Tibial nerve (tissue), 4 donors: ENCODE results near the gene CAMK2G. TPM values are rescaled to one million over a fixed set of nuclear protein-coding genes. Genes with fewer than 3 reads are reported as not detected.

ENCODE experiments used
- DNase-seq, 2 donors: peaks; one replicate each; pipeline ENCODE4 v3.0.0-alpha.2; 2019; ENCODE audit warnings: low spot score in 2 of 2
- H3K27ac ChIP-seq, 4 donors: fragments of 200-600 bp; sonication (generic) in 3 of 4; one replicate each; pipeline ENCODE4 v1.5.1; 2017 to 2019; ENCODE audit warnings: mild to moderate bottlenecking in 1 of 4
- H3K27me3 ChIP-seq, 2 donors: fragments of 200-600 bp; sonication (generic) in 1 of 2; one replicate each; pipeline versions ENCODE4 v1.5.1 to v1.6.0; 2017 to 2019
- H3K36me3 ChIP-seq, 3 donors: fragments of 200-600 bp; sonication (generic); one replicate each; pipeline ENCODE4 v1.5.1; 2018 to 2019
- H3K4me1 ChIP-seq, 4 donors: fragments of 200-600 bp; sonication (generic) in 3 of 4; one replicate each; pipeline ENCODE4 v1.5.1; 2017 to 2019
- H3K4me3 ChIP-seq, 4 donors: fragments of 200-600 bp; sonication (generic) in 3 of 4; one replicate each; pipeline ENCODE4 v1.5.1; 2017 to 2019; ENCODE audit warnings: mild to moderate bottlenecking in 1 of 4, moderate library complexity in 1 of 4
- H3K9me3 ChIP-seq, 4 donors: fragments of 200-600 bp; sonication (generic) in 3 of 4; one replicate each; pipeline ENCODE4 v1.5.1; 2017 to 2019
- CTCF ChIP-seq, 5 experiments: fragments of 200-600 bp in 3 of 5; fragments of 450-650 bp in 2 of 5; sonication (generic) in 3 of 5; IDR thresholded peaks; one replicate each; pipeline ENCODE4 v1.5.1; 2016 to 2019; ENCODE audit warnings: antibody characterized with exemption in 5 of 5, mild to moderate bottlenecking in 3 of 5, moderate library complexity in 2 of 5
- EP300 ChIP-seq, 2 donors: sonication (generic); formaldehyde crosslinking; IDR thresholded peaks; one replicate each; pipeline ENCODE4 v1.6.1; 2017; ENCODE audit warnings: antibody characterized with exemption in 2 of 2, mild to moderate bottlenecking in 1 of 2
- POLR2A ChIP-seq, 2 donors: fragments of 450-650 bp; IDR thresholded peaks; one replicate each; pipeline ENCODE4 v1.6.1; 2017; ENCODE audit warnings: antibody characterized with exemption in 2 of 2, mild to moderate bottlenecking in 2 of 2, moderate library complexity in 2 of 2
- WGBS, 2 donors: methylation state at CpG; one replicate each; pipeline ENCODE4 v1.1.5; 2018; 5-methylcytosine and 5-hydroxymethylcytosine counted together
- small RNA-seq: library from RNA; depleted of rRNA; stranded (forward); fragments of <200 nt; gene quantifications from one replicate; pipeline ENCODE3, GENCODE V24; 2016
- total RNA-seq, 4 donors: library from RNA; depleted of rRNA; stranded (reverse); fragments of >200 nt; gene quantifications; one replicate each; pipeline ENCODE4 v1.1.0, GENCODE V29; 2016

The CAMK2G gene
- total RNA-seq, 4 donors from 2014 or later, result 26.4 to 43.5 (median 35.1) TPM

DNA sequence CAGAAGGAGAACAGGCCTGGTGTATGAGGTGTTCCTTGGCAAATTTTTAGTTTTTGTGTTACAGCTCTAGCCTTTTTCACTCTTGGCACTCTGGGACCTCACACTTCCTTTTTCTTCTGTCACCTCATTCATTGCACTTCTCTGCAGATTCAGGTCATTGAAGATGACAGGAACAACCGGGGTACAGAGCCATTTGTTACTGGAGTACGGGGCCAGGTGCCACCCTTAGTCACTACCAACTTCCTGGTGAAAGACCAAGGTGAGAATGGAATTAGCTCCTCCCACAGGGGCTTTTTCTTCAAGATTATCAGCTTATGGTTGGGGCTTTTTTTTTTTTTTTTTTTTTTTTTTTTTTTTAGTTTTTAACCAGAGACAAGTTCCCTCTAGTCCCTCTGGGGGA lies 111.0 kb downstream of the CAMK2G start:
- Histone ChIP-seq H3K27me3 (no peaks in the 10 kb centered on the region), H3K36me3 (peaks cover 5 to 95% (median 58%) of the 10 kb centered on the region in 3 donors), H3K4me1 (no peaks in the 10 kb centered on the region), H3K27ac (no peak overlapping the region), H3K4me3 (no peak overlapping the region), H3K9me3 (no peaks in the 10 kb centered on the region)
- no peak for TF ChIP-seq EP300 (IDR thresholded peaks at IDR 0.05)
- no peak for TF ChIP-seq CTCF (IDR thresholded peaks at IDR 0.05)
- no peak for TF ChIP-seq POLR2A (IDR thresholded peaks at IDR 0.05)
- DNase-seq, result no peak
- WGBS, 2 donors, result 88 to 90% methylated on average over 2 of the region's 2 CpGs

DNA sequence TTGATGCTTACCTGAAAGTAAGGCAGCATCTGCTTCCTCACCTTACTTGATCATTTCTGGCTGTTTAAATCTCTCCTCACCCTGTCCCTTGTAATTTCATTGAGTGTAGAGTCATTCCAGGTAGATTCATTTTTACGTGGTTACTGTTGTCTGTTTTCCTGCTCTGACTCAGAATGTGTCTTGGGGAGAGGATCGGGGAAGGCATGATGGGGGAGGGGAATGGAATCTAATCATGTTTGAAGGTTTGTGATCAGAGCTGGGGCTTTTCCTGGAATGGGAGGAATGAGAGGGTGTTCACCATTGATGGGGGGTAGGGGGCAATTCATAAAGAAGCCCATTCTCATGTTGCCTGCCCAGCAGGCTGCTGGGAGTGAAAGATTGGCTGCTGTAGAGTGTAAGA lies 111.4 kb downstream of the CAMK2G start:
- H3K36me3 ChIP-seq, result peaks cover 4 to 90% (median 58%) of the 10 kb centered on the region in 3 donors

More for the DNA sequence above, 111.4 kb downstream of the CAMK2G start:
- no peaks in the 10 kb centered on the region for H3K9me3 ChIP-seq
- H3K4me3 ChIP-seq, result no peak overlapping the region
- no peak for DNase-seq
- no peaks in the 10 kb centered on the region for H3K27me3 ChIP-seq
- H3K4me1 ChIP-seq, result no peaks in the 10 kb centered on the region
- TF ChIP-seq EP300 (IDR thresholded peaks at IDR 0.05), result no peak
- TF ChIP-seq POLR2A (IDR thresholded peaks at IDR 0.05), result no peak
- TF ChIP-seq CTCF (IDR thresholded peaks at IDR 0.05), result no peak
- H3K27ac ChIP-seq, result no peak overlapping the region
- WGBS, 2 donors, result 55 to 59% methylated on average over 2 of the region's 2 CpGs

Small RNA genes lying within 50 kb of the gene (small RNA-seq; reads per million reads assigned to genes)
- gene AC022400.9, result not detected
- gene ZSWIM8-AS1, result not detected

Other genes starting within 250 kb of the CAMK2G start
- gene MYOZ1, start 233.1 kb downstream of the CAMK2G start, total RNA-seq, result 1 to 10 TPM in 2 of 4 donors, under 1 TPM in 2; 0.42 to 3.9 (median 1.4) TPM
- not detected for gene SYNPO2L, start 218.5 kb downstream of the CAMK2G start, total RNA-seq
- gene AGAP5, start 176.4 kb downstream of the CAMK2G start, total RNA-seq, result 10 to 100 TPM in 1 of 4 donors, 1 to 10 TPM in 3; 7.8 to 13.8 (median 8.8) TPM
- gene SEC24C, start 130.2 kb downstream of the CAMK2G start, total RNA-seq, result 10 to 100 TPM; 42.0 to 61.2 (median 43.3) TPM
- gene CHCHD1, start 92.5 kb downstream of the CAMK2G start, total RNA-seq, result 10 to 100 TPM in 3 of 4 donors, 1 to 10 TPM in 1; 8.2 to 33.0 (median 16.2) TPM
- 100 to 1,000 TPM; 104 to 138 (median 121) TPM for gene ZSWIM8, start 88.9 kb downstream of the CAMK2G start, total RNA-seq
- 10 to 100 TPM; 44.8 to 99.3 (median 61.7) TPM for gene NDST2, start 63.0 kb downstream of the CAMK2G start, total RNA-seq
- 1 to 10 TPM; 2.5 to 7.8 (median 3.5) TPM for gene PLAU, start 36.6 kb upstream of the CAMK2G start, total RNA-seq
- gene VCL, start 123.6 kb upstream of the CAMK2G start, total RNA-seq, result 100 to 1,000 TPM in 2 of 4 donors, 10 to 100 TPM in 2; 99.2 to 120 (median 106) TPM